ENCODE results near the gene ANXA11.
"Not testable (repeated sequence)": the region's sequence is repeated elsewhere in the genome, so short reads cannot be mapped to it uniquely, and the experiment has no call there.

ANXA11 gene

GRCh38 chr10:80207768-80208370, 2.5 kb upstream of the ANXA11 start:
- no peak for DNase-seq

- DNase-seq: no peak
These were observed 929 bp upstream of the ANXA11 start for GRCh38 chr10:80206277-80206655.

- DNase-seq: peak; percentile 70
These were observed 460 bp downstream of the ANXA11 start for GRCh38 chr10:80204677-80205476.

GRCh38 chr10:80203835-80204676, 1.3 kb downstream of the ANXA11 start:
- DNase-seq: no peak

GRCh38 chr10:80202934-80203834, 2.2 kb downstream of the ANXA11 start:
- DNase-seq: peak; percentile 72

GRCh38 chr10:80202530-80202929, 2.8 kb downstream of the ANXA11 start:
- not testable (repeated sequence) for DNase-seq

GRCh38 chr10:80201608-80202141, 3.7 kb downstream of the ANXA11 start:
- no peak for DNase-seq

GRCh38 chr10:80200687-80201086, 4.7 kb downstream of the ANXA11 start:
- DNase-seq: no peak

GRCh38 chr10:80200259-80200658, 5.1 kb downstream of the ANXA11 start:
- DNase-seq: no peak

GRCh38 chr10:80199828-80200227, 5.5 kb downstream of the ANXA11 start:
- DNase-seq: no peak

- DNase-seq: peak; percentile 29
These were observed 7.1 kb downstream of the ANXA11 start for GRCh38 chr10:80197972-80198916.

- DNase-seq: no peak
These were observed 8.4 kb downstream of the ANXA11 start for GRCh38 chr10:80196950-80197315.

GRCh38 chr10:80196270-80196949, 8.9 kb downstream of the ANXA11 start:
- peak; percentile 81 for DNase-seq

GRCh38 chr10:80195046-80195574, 10.2 kb downstream of the ANXA11 start:
- no peak for DNase-seq

GRCh38 chr10:80194373-80195045, 10.8 kb downstream of the ANXA11 start:
- no peak for DNase-seq

- no peak for DNase-seq
These were observed 12.8 kb downstream of the ANXA11 start for GRCh38 chr10:80192553-80192952.

GRCh38 chr10:80191589-80192270, 13.6 kb downstream of the ANXA11 start:
- peak; percentile 27 for DNase-seq

GRCh38 chr10:80188713-80189112, 16.6 kb downstream of the ANXA11 start:
- no peak for DNase-seq
